ENCODE measurements around the gene HOXC5. TPM values are rescaled to one million over a fixed set of nuclear protein-coding genes. Genes with fewer than 3 reads are reported as not detected.
A peak's percentile ranks its signal among the peaks of the same experiment; 100 is the strongest.

The HOXC5 gene
- total and polyA plus RNA-seq, 9 donors, result 1.8 to 11.0 (median 2.9) TPM

- DNase-seq, result peak in 1 of 5 donors; percentile 35
- H3K9me3 ChIP-seq, result no peaks in the 10 kb centered on the region
- H3K4me1 ChIP-seq (ENCODE audit: insufficient read depth), result peaks cover 2% of the 10 kb centered on the region
- no peaks in the 10 kb centered on the region for H3K27me3 ChIP-seq
- TF ChIP-seq POLR2A (IDR thresholded peaks at IDR 0.05) (no peak), EP300 (IDR thresholded peaks at IDR 0.05) (no peak), CTCF (IDR thresholded peaks at IDR 0.05) (no peak)
- H3K27ac ChIP-seq, result no peak overlapping the region
- H3K4me3 ChIP-seq, result no peak overlapping the region
- H3K36me3 ChIP-seq, result no peaks in the 10 kb centered on the region
- WGBS, 3 donors, result 67 to 87% (median 82%) methylated on average over 2 of the region's 2 CpGs
- intact Hi-C loops (cut with DNase I), result loop anchor here in 3 of 4 donors (2.0 to 10.0 kb wide), 6 partner anchors 185 to 367 kb away; partner anchors contain the start of gene GPR84 (in 2 of the 3)
These were observed 25.2 kb upstream of the HOXC5 start for GRCh38 chr12:54007538-54008259.

GRCh38 chr12:54008260-54008552 lies 24.6 kb upstream of the HOXC5 start:
- DNase-seq, result peak in 1 of 5 donors; percentile 40
- no peaks in the 10 kb centered on the region for H3K27me3 ChIP-seq
- H3K4me3 ChIP-seq, result no peak overlapping the region
- WGBS, 3 donors, result 64 to 69% (median 66%) methylated on average over 2 of the region's 2 CpGs
- no peaks in the 10 kb centered on the region for H3K9me3 ChIP-seq
- intact Hi-C loops (cut with DNase I), result loop anchor here in 3 of 4 donors (2.0 to 10.0 kb wide), 4 partner anchors 184 to 367 kb away; partner anchors contain the start of gene GPR84 (in 2 of the 3)
- peak overlapping the region in 1 of 2 donors; percentile 47 for H3K27ac ChIP-seq
- TF ChIP-seq POLR2A (IDR thresholded peaks at IDR 0.05), result no peak
- no peak for TF ChIP-seq CTCF (IDR thresholded peaks at IDR 0.05)
- no peak for TF ChIP-seq EP300 (IDR thresholded peaks at IDR 0.05)
- H3K4me1 ChIP-seq (ENCODE audit: insufficient read depth), result peaks cover 2% of the 10 kb centered on the region
- no peaks in the 10 kb centered on the region for H3K36me3 ChIP-seq

GRCh38 chr12:54009171-54010052 lies 23.4 kb upstream of the HOXC5 start:
- TF ChIP-seq CTCF (IDR thresholded peaks at IDR 0.05), result no peak
- TF ChIP-seq POLR2A (IDR thresholded peaks at IDR 0.05), result no peak
- TF ChIP-seq EP300 (IDR thresholded peaks at IDR 0.05), result no peak
- H3K27me3 ChIP-seq, result no peaks in the 10 kb centered on the region
- DNase-seq, result peak in 3 of 5 donors; percentile 49 to 76 (median 70)
- WGBS, 3 donors, result 5 to 9% (median 5%) methylated on average over 38 to 51 of the region's 51 CpGs
- H3K36me3 ChIP-seq, result no peaks in the 10 kb centered on the region
- no peaks in the 10 kb centered on the region for H3K9me3 ChIP-seq
- H3K4me3 ChIP-seq, result peak overlapping the region; percentile 47
- H3K4me1 ChIP-seq (ENCODE audit: insufficient read depth), result peaks cover 2% of the 10 kb centered on the region
- intact Hi-C loops (cut with DNase I), result loop anchor here in 3 of 4 donors (2.0 to 10.0 kb wide), 4 partner anchors 183 to 365 kb away; partner anchors contain the start of gene GPR84 (in 2 of the 3)
- H3K27ac ChIP-seq, result peak overlapping the region; percentile 64 to 74
